AG04449 (cell line): ENCODE results near the gene PCP4.
A peak's percentile ranks its signal among the peaks of the same experiment; 100 is the strongest.

Source experiments
- CTCF ChIA-PET: fragments of 350-600 bp; formaldehyde crosslinking; extraction: SDS; loops from one replicate; lab custom pipeline; 2021; ENCODE audit warnings: antibody characterized with exemption; lab: Yijun Ruan, JAX
- POLR2A ChIA-PET: fragments of 400-600, 350-600 bp; formaldehyde crosslinking; extraction: SDS; loops from one replicate; lab custom pipeline; 2020; ENCODE audit warnings: antibody characterized with exemption, inconsistent platforms; lab: Yijun Ruan, JAX
- DNase-seq: peaks from one replicate; pipeline ENCODE4 v3.0.0-alpha.2; 2010; ENCODE audit warnings: low read depth, low spot score
- H3K4me3 ChIP-seq: 2 replicates; pipeline ENCODE4 v1.5.1; 2011; ENCODE audit warnings: low read depth, mild to moderate bottlenecking, control low read depth, low read length
- CTCF ChIP-seq: IDR thresholded peaks from one replicate; pipeline ENCODE4 v1.5.1; 2011; ENCODE audit warnings: mild to moderate bottlenecking, moderate library complexity, low read length, control low read depth, inconsistent platforms; ENCODE audit not compliant: insufficient read depth; ENCODE audit errors: missing control alignments

PCP4 gene

DNA sequence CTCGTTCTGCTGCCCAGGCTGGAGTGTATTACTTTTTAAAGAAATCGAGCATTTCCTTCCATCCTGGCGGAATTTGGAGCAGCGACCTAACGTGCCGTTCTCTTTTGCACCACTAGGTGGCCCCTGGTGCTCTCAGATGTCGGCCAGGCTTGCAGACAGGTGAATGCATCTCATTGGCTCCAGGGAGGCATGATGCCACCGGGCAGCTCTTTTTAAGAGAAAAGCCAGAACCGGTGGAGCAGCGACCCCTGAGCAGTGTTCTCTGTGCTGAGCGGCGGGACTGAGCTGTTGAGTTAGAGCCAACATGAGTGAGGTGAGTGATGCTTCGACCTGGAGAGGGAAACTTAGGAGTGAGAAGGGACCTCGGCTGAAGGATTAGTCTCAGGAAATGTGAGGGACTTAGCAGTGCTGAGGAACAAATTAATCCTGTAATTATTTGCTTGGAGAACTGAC, at the start of gene PCP4:
Gene PCP4, plus strand, starts transcription at position 241 of the 453 bp plus-strand sequence. Its CDS starts 64 bp downstream, at position 305.
- ChIA-PET CTCF (interaction anchor here (0.7 to 8.1 kb wide), 9 partner anchors 9 to 252 kb away, joined by 3 to 92 read pairs (median 4); no protein-coding TSS in a partner anchor), POLR2A (no interaction called here)
- H3K4me3 ChIP-seq, result no peak within 1 kb of the TSS
- peak; percentile 83 for TF ChIP-seq CTCF
- DNase-seq, result no peak

GRCh38 chr21:39818557-39818956, 48.7 kb upstream of the PCP4 start:
- CTCF ChIA-PET, result no interaction called here
- no peak overlapping the region for H3K4me3 ChIP-seq
- POLR2A ChIA-PET, result no interaction called here
- DNase-seq, result no peak
- TF ChIP-seq CTCF, result no peak

- no peak overlapping the region for H3K4me3 ChIP-seq
- ChIA-PET POLR2A (no interaction called here), CTCF (no interaction called here)
- no peak for TF ChIP-seq CTCF
- no peak for DNase-seq
These were observed 45.2 kb upstream of the PCP4 start for GRCh38 chr21:39822042-39822441.

DNA sequence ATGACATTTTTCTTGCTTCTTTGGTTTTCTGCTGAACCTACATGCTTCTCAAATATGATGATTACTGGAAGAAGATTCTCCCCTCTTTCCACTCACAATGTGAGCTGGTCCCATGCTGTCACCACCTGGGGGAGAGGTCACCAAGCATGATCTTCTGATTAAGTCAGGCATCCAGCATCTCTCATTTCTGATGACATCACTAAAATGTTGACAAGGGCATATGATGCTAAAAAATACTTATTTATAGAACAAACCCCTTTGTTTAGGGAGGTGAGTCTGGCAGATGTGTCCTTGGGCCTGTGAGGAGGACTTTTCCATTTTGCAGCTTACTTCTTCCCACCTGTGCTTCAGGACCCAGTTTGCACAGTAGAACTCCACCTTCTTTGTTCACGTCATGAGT, 42.0 kb upstream of the PCP4 start:
- ChIA-PET CTCF (no interaction called here), POLR2A (no interaction called here)
- no peak for DNase-seq

GRCh38 chr21:39834543-39834942, 32.7 kb upstream of the PCP4 start:
- DNase-seq, result no peak
- POLR2A ChIA-PET, result no interaction called here
- TF ChIP-seq CTCF, result no peak
- no peak overlapping the region for H3K4me3 ChIP-seq
- CTCF ChIA-PET, result no interaction called here

More for the DNA sequence above, 42.0 kb upstream of the PCP4 start:
- H3K4me3 ChIP-seq, result no peak overlapping the region
- TF ChIP-seq CTCF, result no peak

GRCh38 chr21:39837861-39838359, 29.3 kb upstream of the PCP4 start:
- no peak for TF ChIP-seq CTCF
- CTCF ChIA-PET, result no interaction called here
- DNase-seq, result no peak
- H3K4me3 ChIP-seq, result no peak overlapping the region
- POLR2A ChIA-PET, result interaction anchor here (0.6 kb wide), 1 partner anchor 143 kb away, joined by 3 read pairs; no protein-coding TSS in a partner anchor
